Liver (tissue), 3 donors: Measurements from ENCODE around the gene SLC38A11.

Experiments used
- ATF3 ChIP-seq: IDR thresholded peaks from 2 replicates; pipeline ENCODE4 v1.6.1; 2016; ENCODE audit warnings: antibody characterized with exemption
- CTCF ChIP-seq: fragments of 150-350 bp; IDR thresholded peaks from 2 replicates; pipeline ENCODE4 v1.5.1; 2017; ENCODE audit warnings: improper control_type of control experiment, low read depth, low read length; ENCODE audit not compliant: missing input control
- GABPA ChIP-seq, 2 donors: IDR thresholded peaks in 1 of 2; conservative IDR thresholded peaks in 1 of 2; 2 replicates each; pipeline ENCODE4 v1.6.1; 2016; ENCODE audit warnings: antibody characterized with exemption in 2 of 2, mild to moderate bottlenecking in 1 of 2, moderate library complexity in 1 of 2
- JUND ChIP-seq, 2 donors: IDR thresholded peaks; 2 replicates each; pipeline ENCODE4 v1.6.1; 2016; ENCODE audit warnings: antibody characterized with exemption in 2 of 2
- MAX ChIP-seq: IDR thresholded peaks from 2 replicates; pipeline ENCODE4 v1.6.1; 2016; ENCODE audit warnings: antibody characterized with exemption
- RAD21 ChIP-seq, 2 donors: IDR thresholded peaks; 2 replicates each; pipeline ENCODE4 v1.6.1; 2016; ENCODE audit warnings: antibody characterized with exemption in 2 of 2, mild to moderate bottlenecking in 2 of 2
- RXRA ChIP-seq, 2 donors: IDR thresholded peaks; 2 replicates each; pipeline ENCODE4 v1.6.1; 2017 to 2018; ENCODE audit warnings: antibody characterized with exemption in 2 of 2, mild to moderate bottlenecking in 1 of 2
- TAF1 ChIP-seq: conservative IDR thresholded peaks from 2 replicates; pipeline ENCODE4 v1.6.1; 2016; ENCODE audit warnings: antibody characterized with exemption, mild to moderate bottlenecking
- donor health status: healthy.
- donor health status: healthy.

DNA sequence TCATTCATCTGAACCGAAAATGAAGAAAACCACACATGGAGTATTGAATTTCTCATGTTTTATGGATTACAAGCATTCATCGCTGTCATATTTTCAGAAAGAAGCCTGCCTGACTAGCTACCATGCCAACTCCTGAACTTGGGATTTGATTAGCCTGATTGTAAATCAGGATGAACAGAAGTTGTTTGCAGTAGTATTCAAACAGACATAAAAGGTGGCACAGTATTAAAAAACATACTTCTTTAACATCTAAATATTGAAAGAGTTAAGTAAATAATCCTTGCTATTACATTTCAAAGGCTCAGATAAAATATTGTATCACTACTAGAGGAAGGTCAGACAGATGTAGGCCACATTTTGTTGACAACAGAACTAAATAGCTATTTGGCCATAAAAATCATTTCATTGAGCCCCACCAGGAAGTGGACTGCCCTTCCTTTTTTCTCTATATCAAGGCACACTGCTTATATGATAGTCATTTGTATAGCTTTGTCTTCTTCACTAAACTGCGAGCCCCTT, 21.6 kb downstream of the SLC38A11 start:
- TF ChIP-seq MAX (no peak), CTCF (no peak), RAD21 (IDR thresholded peaks at IDR 0.05) (no peak), ATF3 (no peak), RXRA (IDR thresholded peaks at IDR 0.05) (no peak), GABPA (IDR thresholded peaks at IDR 0.05 in 1 of 2, conservative IDR thresholded peaks at IDR 0.05 in 1 of 2) (no peak), JUND (IDR thresholded peaks at IDR 0.05) (no peak), TAF1 (no peak)
